Thyroid gland (tissue), 4 donors: Measurements from ENCODE around the gene ZNF700.

Experiments used
- CTCF ChIP-seq, 6 experiments: fragments of 200-600 bp in 3 of 6; fragments of 450-650 bp in 3 of 6; sonication (generic) in 3 of 6; IDR thresholded peaks; one replicate each; pipeline ENCODE4 v1.5.1; 2016 to 2019; ENCODE audit warnings: antibody characterized with exemption in 6 of 6, mild to moderate bottlenecking in 2 of 6, inconsistent platforms in 1 of 6, moderate library complexity in 1 of 6
- POLR2A ChIP-seq, 2 donors: fragments of 450-650 bp; IDR thresholded peaks; one replicate each; pipeline ENCODE4 v1.6.1; 2017; ENCODE audit warnings: antibody characterized with exemption in 2 of 2, mild to moderate bottlenecking in 2 of 2, moderate library complexity in 1 of 2

- no peak for TF ChIP-seq POLR2A (IDR thresholded peaks at IDR 0.05)
- TF ChIP-seq CTCF (IDR thresholded peaks at IDR 0.05), result no peak
These were observed 6.6 kb downstream of the ZNF700 start for GRCh38 chr19:11931513-11931912.
